ENCODE results near the gene FARP2.

DNA sequence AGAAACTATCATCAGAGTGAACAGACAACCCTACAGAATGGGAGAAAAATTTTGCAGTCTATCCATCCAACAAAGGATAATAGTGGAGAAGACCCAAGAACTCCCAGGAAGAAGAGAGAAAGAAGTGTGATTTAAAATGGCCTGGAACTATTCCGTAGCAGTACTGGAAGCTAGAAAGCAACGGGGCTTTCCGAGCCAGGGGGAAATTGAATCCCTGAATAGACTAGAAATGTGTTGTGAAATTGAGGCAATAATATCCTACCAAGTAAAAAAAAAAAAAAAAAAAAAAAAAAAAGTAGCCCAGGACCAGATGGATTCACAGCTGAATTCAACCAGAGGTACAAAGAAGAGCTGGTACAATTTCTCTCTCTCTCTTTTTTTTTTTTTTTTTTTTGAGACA is 69.3 kb downstream of the FARP2 start:
- TF ChIP-seq MAX (IDR thresholded peaks at IDR 0.05): no peak
- TF ChIP-seq, protein P1, sequence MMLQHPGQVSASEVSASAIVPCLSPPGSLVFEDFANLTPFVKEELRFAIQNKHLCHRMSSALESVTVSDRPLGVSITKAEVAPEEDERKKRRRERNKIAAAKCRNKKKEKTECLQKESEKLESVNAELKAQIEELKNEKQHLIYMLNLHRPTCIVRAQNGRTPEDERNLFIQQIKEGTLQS (IDR thresholded peaks at IDR 0.05): no peak

Measured in liver (tissue), 2 donors.